ENCODE results near the gene TOLLIP. TPM values are rescaled to one million over a fixed set of nuclear protein-coding genes. Genes with fewer than 3 reads are reported as not detected.
A peak's percentile ranks its signal among the peaks of the same experiment; 100 is the strongest.

Gene TOLLIP
- total and polyA plus RNA-seq, 4 donors, result 20.0 to 52.1 (median 34.9) TPM

GRCh38 chr11:1278766-1279673, 30.4 kb downstream of the TOLLIP start:
- Histone ChIP-seq H3K4me1 (ENCODE audit: control insufficient read depth in 1 of 2, insufficient read depth in 2 of 2, low read length in 2 of 2) (no peaks in the 10 kb centered on the region), H3K27me3 (ENCODE audit: control insufficient read depth in 1 of 2, insufficient read depth in 2 of 2, low read length in 1 of 2) (no peaks in the 10 kb centered on the region), H3K9me3 (ENCODE audit: control insufficient read depth, low read length) (no peaks in the 10 kb centered on the region), H3K36me3 (ENCODE audit: control insufficient read depth in 1 of 2, insufficient read depth in 2 of 2, low read length in 1 of 2) (peaks cover 0 to 9% of the 10 kb centered on the region in 2 donors), H3K27ac (ENCODE audit: low read depth in 1 of 2, low read length in 2 of 2) (no peak overlapping the region), H3K4me3 (ENCODE audit: low read length in 2 of 2) (no peak overlapping the region)
- ATAC-seq (ENCODE audit: low FRiP score) (no peak), DNase-seq (no peak)
- intact Hi-C loops (cut with DNase I), result loop anchor here in 1 of 2 donors (5.0 to 10.0 kb wide), 2 partner anchors 206 to 1123 kb away; partner anchors contain the start of genes MOB2 and TSSC4
- 94 to 95% methylated on average over 40 of the region's 40 CpGs for WGBS, 2 donors

GRCh38 chr11:1277936-1278512, 31.4 kb downstream of the TOLLIP start:
- H3K36me3 ChIP-seq (ENCODE audit: control insufficient read depth in 1 of 2, insufficient read depth in 2 of 2, low read length in 1 of 2), result peaks cover 0 to 7% of the 10 kb centered on the region in 2 donors
- no peak overlapping the region for H3K4me3 ChIP-seq (ENCODE audit: low read length in 2 of 2)
- intact Hi-C loops (cut with DNase I), result loop anchor here in 1 of 2 donors (5.0 to 10.0 kb wide), 2 partner anchors 207 to 1124 kb away; partner anchors contain the start of genes MOB2 and TSSC4

GRCh38 chr11:1276866-1277615, 32.4 kb downstream of the TOLLIP start:
- no peak for ATAC-seq (ENCODE audit: low FRiP score)
- 86 to 89% methylated on average over 37 of the region's 37 CpGs for WGBS, 2 donors
- intact Hi-C loops (cut with DNase I), result loop anchor here in 1 of 2 donors (5.0 to 10.0 kb wide), 2 partner anchors 208 to 1125 kb away; partner anchors contain the start of genes MOB2 and TSSC4
- H3K4me1 ChIP-seq (ENCODE audit: control insufficient read depth in 1 of 2, insufficient read depth in 2 of 2, low read length in 2 of 2), result no peaks in the 10 kb centered on the region
- no peaks in the 10 kb centered on the region for H3K27me3 ChIP-seq (ENCODE audit: control insufficient read depth in 1 of 2, insufficient read depth in 2 of 2, low read length in 1 of 2)
- peak overlapping the region in 1 of 2 donors; percentile 9 for H3K27ac ChIP-seq (ENCODE audit: low read depth in 1 of 2, low read length in 2 of 2)
- DNase-seq, result no peak
- no peaks in the 10 kb centered on the region for H3K9me3 ChIP-seq (ENCODE audit: control insufficient read depth, low read length)
- peaks cover 0 to 7% of the 10 kb centered on the region in 2 donors for H3K36me3 ChIP-seq (ENCODE audit: control insufficient read depth in 1 of 2, insufficient read depth in 2 of 2, low read length in 1 of 2)
- no peak overlapping the region for H3K4me3 ChIP-seq (ENCODE audit: low read length in 2 of 2)

More at GRCh38 chr11:1277936-1278512, 31.4 kb downstream of the TOLLIP start:
- Histone ChIP-seq H3K27me3 (ENCODE audit: control insufficient read depth in 1 of 2, insufficient read depth in 2 of 2, low read length in 1 of 2) (no peaks in the 10 kb centered on the region), H3K4me1 (ENCODE audit: control insufficient read depth in 1 of 2, insufficient read depth in 2 of 2, low read length in 2 of 2) (no peaks in the 10 kb centered on the region), H3K9me3 (ENCODE audit: control insufficient read depth, low read length) (no peaks in the 10 kb centered on the region), H3K27ac (ENCODE audit: low read depth in 1 of 2, low read length in 2 of 2) (no peak overlapping the region)
- 96 to 97% methylated on average over 27 of the region's 27 CpGs for WGBS, 2 donors
- DNase-seq, result no peak
- ATAC-seq (ENCODE audit: low FRiP score), result no peak

GRCh38 chr11:1276041-1276790, 33.2 kb downstream of the TOLLIP start:
- peaks cover 0 to 7% of the 10 kb centered on the region in 2 donors for H3K36me3 ChIP-seq (ENCODE audit: control insufficient read depth in 1 of 2, insufficient read depth in 2 of 2, low read length in 1 of 2)

GRCh38 chr11:1275021-1275420, 34.4 kb downstream of the TOLLIP start:
- Histone ChIP-seq H3K9me3 (ENCODE audit: control insufficient read depth, low read length) (no peaks in the 10 kb centered on the region), H3K4me1 (ENCODE audit: control insufficient read depth in 1 of 2, insufficient read depth in 2 of 2, low read length in 2 of 2) (no peaks in the 10 kb centered on the region), H3K4me3 (ENCODE audit: low read length in 2 of 2) (no peak overlapping the region), H3K27me3 (ENCODE audit: control insufficient read depth in 1 of 2, insufficient read depth in 2 of 2, low read length in 1 of 2) (no peaks in the 10 kb centered on the region), H3K36me3 (ENCODE audit: control insufficient read depth in 1 of 2, insufficient read depth in 2 of 2, low read length in 1 of 2) (no peaks in the 10 kb centered on the region), H3K27ac (ENCODE audit: low read depth in 1 of 2, low read length in 2 of 2) (no peak overlapping the region)
- DNase-seq (no peak), ATAC-seq (ENCODE audit: low FRiP score) (no peak)
- intact Hi-C loops (cut with DNase I), result loop anchor here in 1 of 2 donors (5.0 to 10.0 kb wide), 2 partner anchors 210 to 1127 kb away; partner anchors contain the start of genes MOB2 and TSSC4
- WGBS, 2 donors, result 91 to 94% methylated on average over 18 of the region's 18 CpGs

More at GRCh38 chr11:1276041-1276790, 33.2 kb downstream of the TOLLIP start:
- H3K27ac ChIP-seq (ENCODE audit: low read depth in 1 of 2, low read length in 2 of 2), result peak overlapping the region in 1 of 2 donors; percentile 74
- H3K9me3 ChIP-seq (ENCODE audit: control insufficient read depth, low read length), result no peaks in the 10 kb centered on the region
- H3K4me1 ChIP-seq (ENCODE audit: control insufficient read depth in 1 of 2, insufficient read depth in 2 of 2, low read length in 2 of 2), result no peaks in the 10 kb centered on the region
- no peak overlapping the region for H3K4me3 ChIP-seq (ENCODE audit: low read length in 2 of 2)
- DNase-seq (peak; percentile 85 to 90), ATAC-seq (ENCODE audit: low FRiP score) (peak; percentile 78)
- intact Hi-C loops (cut with DNase I), result loop anchor here in 1 of 2 donors (5.0 to 10.0 kb wide), 2 partner anchors 209 to 1126 kb away; partner anchors contain the start of genes MOB2 and TSSC4
- no peaks in the 10 kb centered on the region for H3K27me3 ChIP-seq (ENCODE audit: control insufficient read depth in 1 of 2, insufficient read depth in 2 of 2, low read length in 1 of 2)
- 20 to 25% methylated on average over 32 of the region's 32 CpGs for WGBS, 2 donors

GRCh38 chr11:1274501-1274900, 34.9 kb downstream of the TOLLIP start:
- no peaks in the 10 kb centered on the region for H3K27me3 ChIP-seq (ENCODE audit: control insufficient read depth in 1 of 2, insufficient read depth in 2 of 2, low read length in 1 of 2)
- no peaks in the 10 kb centered on the region for H3K9me3 ChIP-seq (ENCODE audit: control insufficient read depth, low read length)
- H3K27ac ChIP-seq (ENCODE audit: low read depth in 1 of 2, low read length in 2 of 2), result no peak overlapping the region
- intact Hi-C loops (cut with DNase I), result loop anchor here in 1 of 2 donors (10.0 kb wide), 1 partner anchor 210 kb away; the partner anchor contains the start of gene MOB2
- 92 to 95% methylated on average over 14 of the region's 14 CpGs for WGBS, 2 donors
- H3K4me3 ChIP-seq (ENCODE audit: low read length in 2 of 2), result no peak overlapping the region
- DNase-seq, result no peak
- H3K4me1 ChIP-seq (ENCODE audit: control insufficient read depth in 1 of 2, insufficient read depth in 2 of 2, low read length in 2 of 2), result no peaks in the 10 kb centered on the region
- H3K36me3 ChIP-seq (ENCODE audit: control insufficient read depth in 1 of 2, insufficient read depth in 2 of 2, low read length in 1 of 2), result no peaks in the 10 kb centered on the region
- ATAC-seq (ENCODE audit: low FRiP score), result no peak

GRCh38 chr11:1272531-1272930, 36.9 kb downstream of the TOLLIP start:
- Histone ChIP-seq H3K36me3 (ENCODE audit: control insufficient read depth in 1 of 2, insufficient read depth in 2 of 2, low read length in 1 of 2) (no peaks in the 10 kb centered on the region), H3K9me3 (ENCODE audit: control insufficient read depth, low read length) (no peaks in the 10 kb centered on the region), H3K27me3 (ENCODE audit: control insufficient read depth in 1 of 2, insufficient read depth in 2 of 2, low read length in 1 of 2) (no peaks in the 10 kb centered on the region), H3K4me3 (ENCODE audit: low read length in 2 of 2) (no peak overlapping the region), H3K4me1 (ENCODE audit: control insufficient read depth in 1 of 2, insufficient read depth in 2 of 2, low read length in 2 of 2) (no peaks in the 10 kb centered on the region), H3K27ac (ENCODE audit: low read depth in 1 of 2, low read length in 2 of 2) (no peak overlapping the region)
- no peak for ATAC-seq (ENCODE audit: low FRiP score)
- WGBS, 2 donors, result 94% methylated on average over 30 of the region's 30 CpGs
- no peak for DNase-seq
- intact Hi-C loops (cut with DNase I), result loop anchor here in 1 of 2 donors (10.0 kb wide), 1 partner anchor 212 kb away; the partner anchor contains the start of gene MOB2
